K562 (cell line): ENCODE measurements around the gene PCBP2. TPM values are rescaled to one million over a fixed set of nuclear protein-coding genes. Genes with fewer than 3 reads are reported as not detected.
A peak's percentile ranks its signal among the peaks of the same experiment; 100 is the strongest.

ENCODE experiments used
- CCNT2 ChIP-seq: IDR thresholded peaks from 2 replicates; pipeline ENCODE4 v1.6.1; 2011; ENCODE audit warnings: borderline replicate concordance, low read depth, mild to moderate bottlenecking, moderate library complexity, mixed read lengths, low read length; ENCODE audit not compliant: insufficient read length; ENCODE audit errors: extremely low read depth
- MEF2A ChIP-seq: IDR thresholded peaks from 2 replicates; pipeline ENCODE4 v1.6.1; 2011; ENCODE audit warnings: low read depth, mild to moderate bottlenecking, low read length, moderate library complexity; ENCODE audit not compliant: control insufficient read depth
- NRF1 ChIP-seq, 2 experiments: fragments of 450-650 bp; IDR thresholded peaks in 1 of 2; conservative IDR thresholded peaks in 1 of 2; 2 replicates each; pipeline ENCODE4 v1.6.1; 2014; ENCODE audit warnings: mild to moderate bottlenecking in 2 of 2
- RBM17 ChIP-seq: fragments of 200-400 bp; formaldehyde crosslinking; IDR thresholded peaks from 2 replicates; pipeline ENCODE4 v1.6.1; 2017; ENCODE audit warnings: low read depth, mild to moderate bottlenecking, low read length, borderline replicate concordance
- ZBTB11 ChIP-seq, 3 experiments: fragments of 200-800 bp in 1 of 3; fragments of 250-450 bp in 1 of 3; fragments of 450-650 bp in 1 of 3; sonication (Bioruptor Pico) in 1 of 3; sonication (Bioruptor generic) in 1 of 3; formaldehyde crosslinking in 1 of 3; IDR thresholded peaks; 2 replicates each; pipeline versions ENCODE4 v1.6.1 to v1.8.0; 2016 to 2022; ENCODE audit warnings: mild to moderate bottlenecking in 2 of 3, missing genetic modification characterization in 2 of 3, missing compliant biosample characterization in 1 of 3, moderate library complexity in 1 of 3
- ZNF224 ChIP-seq: sonication (generic); formaldehyde crosslinking; IDR thresholded peaks from 2 replicates; pipeline ENCODE4 v1.8.0; 2022; ENCODE audit warnings: mild to moderate bottlenecking, missing genetic modification reagents
- ZNF282 ChIP-seq: sonication (generic); formaldehyde crosslinking; IDR thresholded peaks from 2 replicates; pipeline ENCODE4 v1.8.1; 2023; ENCODE audit warnings: missing genetic modification reagents
- ZNF398 ChIP-seq: fragments of 250-450 bp; sonication (Bioruptor Pico); IDR thresholded peaks from 2 replicates; pipeline ENCODE4 v1.8.0; 2021; ENCODE audit warnings: moderate library complexity, mild to moderate bottlenecking, inconsistent platforms
- ZNF507 ChIP-seq: conservative IDR thresholded peaks from 2 replicates; pipeline ENCODE4 v1.6.1; 2017; ENCODE audit warnings: missing genetic modification characterization, missing compliant biosample characterization
- ZNF79 ChIP-seq: fragments of 250-450 bp; sonication (Bioruptor Pico); IDR thresholded peaks from 2 replicates; pipeline ENCODE4 v1.4.0; 2020; ENCODE audit warnings: low read depth, mild to moderate bottlenecking, moderate library complexity
- ZNF830 ChIP-seq: fragments of 250-450 bp; sonication (Bioruptor Pico); IDR thresholded peaks from 2 replicates; pipeline ENCODE4 v1.5.0; 2021; ENCODE audit warnings: mild to moderate bottlenecking
- polyA plus RNA-seq, 8 experiments: library from polyadenylated mRNA; depleted of rRNA in 4 of 8; stranded (reverse) in 5 of 8; unstranded in 3 of 8; fragments of >200 nt; fragmentation: Nextera tagmentation in 2 of 8; fragmentation: Illumina TruSeq in 1 of 8; extraction: Ambion mirVana in 2 of 8; extraction: Trizol in 1 of 8; gene quantifications; 2 replicates each; pipeline versions ENCODE4 v1.2.1 to v1.2.3, GENCODE V29; 2011 to 2014; ENCODE audit warnings: inconsistent platforms in 1 of 8, missing spikeins in 1 of 8
- total RNA-seq, 7 experiments: library from RNA; depleted of rRNA in 6 of 7; stranded (reverse); fragments of >200 nt in 6 of 7; fragmentation: Illumina TruSeq in 2 of 7; extraction: Trizol in 2 of 7; gene quantifications; 2 replicates each; pipeline versions ENCODE4 v1.2.1 to v1.2.3, GENCODE V29; 2011 to 2021; ENCODE audit warnings: low replicate concordance in 1 of 7
- TF ChIP-seq, protein P1 (sequence below): IDR thresholded peaks from 2 replicates; pipeline ENCODE4 v1.6.1; 2016; ENCODE audit warnings: missing genetic modification characterization, missing compliant biosample characterization
- TF ChIP-seq, protein P2 (sequence below): fragments of 450-650 bp; IDR thresholded peaks from 2 replicates; pipeline ENCODE4 v1.6.1; 2017; ENCODE audit warnings: mild to moderate bottlenecking, moderate library complexity
- TF ChIP-seq, protein P3 (sequence below), 3 experiments: IDR thresholded peaks in 2 of 3; conservative IDR thresholded peaks in 1 of 3; 2 replicates each; pipeline ENCODE4 v1.5.1; 2011 to 2012; ENCODE audit warnings: low read length in 3 of 3, mild to moderate bottlenecking in 3 of 3, control low read depth in 2 of 3, improper control_type of control experiment in 1 of 3, inconsistent platforms in 1 of 3, low read depth in 1 of 3, mixed read lengths in 1 of 3, moderate library complexity in 1 of 3; ENCODE audit not compliant: insufficient read depth in 2 of 3

Gene PCBP2
- total and polyA plus RNA-seq, 9 of the 15 experiments (the other 6 are each of a cell fraction or from before 2014, with no cell fraction given): 137 to 831 (median 328) TPM

DNA sequence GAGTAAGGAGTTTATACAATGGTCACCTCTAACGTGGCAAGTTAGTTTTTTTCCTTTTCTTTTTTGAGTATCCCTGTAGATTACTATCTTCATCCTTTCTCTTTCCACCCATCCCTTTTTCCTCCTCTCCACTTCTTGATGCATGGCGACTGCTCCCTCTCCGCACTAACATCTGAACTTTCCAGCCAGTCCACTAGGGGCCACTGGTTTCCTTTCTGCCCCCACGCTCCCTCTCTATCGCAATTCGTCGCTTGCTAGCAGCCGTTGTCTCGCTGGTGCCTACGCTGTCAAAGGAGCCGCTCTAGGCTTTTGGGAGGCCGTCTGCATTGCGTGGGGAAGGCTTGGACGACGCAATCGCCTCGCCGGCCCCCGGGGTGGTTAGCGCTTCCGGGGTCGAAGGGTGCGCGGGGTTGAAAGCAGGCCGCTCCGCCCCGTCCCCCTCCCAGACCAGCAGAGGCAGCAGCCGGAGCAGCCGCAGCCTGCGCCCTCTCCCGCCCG, at the start of gene PCBP2 (continued):
- TF ChIP-seq ZNF398 (CRISPR knock-in tag) (no peak), NRF1 (conservative IDR thresholded peaks at IDR 0.05 in 1 of 2, IDR thresholded peaks at IDR 0.05 in 1 of 2) (peak; percentile 69 to 76), ZNF79 (no peak), ZNF830 (CRISPR knock-in tag) (no peak), ZNF507 (no peak), MEF2A (no peak), ZNF224 (CRISPR knock-in tag) (no peak), ZBTB11 (CRISPR knock-in tag; IDR thresholded peaks at IDR 0.05) (peak; percentile 35 to 92 (median 84); a peak in 5 of 6 replicates), ZNF282 (CRISPR knock-in tag) (no peak), CCNT2 (peak; percentile 86), RBM17 (no peak)
- TF ChIP-seq, protein P1, sequence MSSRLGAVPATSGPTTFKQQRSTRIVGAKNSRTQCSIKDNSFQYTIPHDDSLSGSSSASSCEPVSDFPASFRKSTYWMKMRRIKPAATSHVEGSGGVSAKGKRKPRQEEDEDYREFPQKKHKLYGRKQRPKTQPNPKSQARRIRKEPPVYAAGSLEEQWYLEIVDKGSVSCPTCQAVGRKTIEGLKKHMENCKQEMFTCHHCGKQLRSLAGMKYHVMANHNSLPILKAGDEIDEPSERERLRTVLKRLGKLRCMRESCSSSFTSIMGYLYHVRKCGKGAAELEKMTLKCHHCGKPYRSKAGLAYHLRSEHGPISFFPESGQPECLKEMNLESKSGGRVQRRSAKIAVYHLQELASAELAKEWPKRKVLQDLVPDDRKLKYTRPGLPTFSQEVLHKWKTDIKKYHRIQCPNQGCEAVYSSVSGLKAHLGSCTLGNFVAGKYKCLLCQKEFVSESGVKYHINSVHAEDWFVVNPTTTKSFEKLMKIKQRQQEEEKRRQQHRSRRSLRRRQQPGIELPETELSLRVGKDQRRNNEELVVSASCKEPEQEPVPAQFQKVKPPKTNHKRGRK (tag): no peak
- TF ChIP-seq, protein P2, sequence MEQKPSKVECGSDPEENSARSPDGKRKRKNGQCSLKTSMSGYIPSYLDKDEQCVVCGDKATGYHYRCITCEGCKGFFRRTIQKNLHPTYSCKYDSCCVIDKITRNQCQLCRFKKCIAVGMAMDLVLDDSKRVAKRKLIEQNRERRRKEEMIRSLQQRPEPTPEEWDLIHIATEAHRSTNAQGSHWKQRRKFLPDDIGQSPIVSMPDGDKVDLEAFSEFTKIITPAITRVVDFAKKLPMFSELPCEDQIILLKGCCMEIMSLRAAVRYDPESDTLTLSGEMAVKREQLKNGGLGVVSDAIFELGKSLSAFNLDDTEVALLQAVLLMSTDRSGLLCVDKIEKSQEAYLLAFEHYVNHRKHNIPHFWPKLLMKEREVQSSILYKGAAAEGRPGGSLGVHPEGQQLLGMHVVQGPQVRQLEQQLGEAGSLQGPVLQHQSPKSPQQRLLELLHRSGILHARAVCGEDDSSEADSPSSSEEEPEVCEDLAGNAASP: no peak
- TF ChIP-seq, protein P3, sequence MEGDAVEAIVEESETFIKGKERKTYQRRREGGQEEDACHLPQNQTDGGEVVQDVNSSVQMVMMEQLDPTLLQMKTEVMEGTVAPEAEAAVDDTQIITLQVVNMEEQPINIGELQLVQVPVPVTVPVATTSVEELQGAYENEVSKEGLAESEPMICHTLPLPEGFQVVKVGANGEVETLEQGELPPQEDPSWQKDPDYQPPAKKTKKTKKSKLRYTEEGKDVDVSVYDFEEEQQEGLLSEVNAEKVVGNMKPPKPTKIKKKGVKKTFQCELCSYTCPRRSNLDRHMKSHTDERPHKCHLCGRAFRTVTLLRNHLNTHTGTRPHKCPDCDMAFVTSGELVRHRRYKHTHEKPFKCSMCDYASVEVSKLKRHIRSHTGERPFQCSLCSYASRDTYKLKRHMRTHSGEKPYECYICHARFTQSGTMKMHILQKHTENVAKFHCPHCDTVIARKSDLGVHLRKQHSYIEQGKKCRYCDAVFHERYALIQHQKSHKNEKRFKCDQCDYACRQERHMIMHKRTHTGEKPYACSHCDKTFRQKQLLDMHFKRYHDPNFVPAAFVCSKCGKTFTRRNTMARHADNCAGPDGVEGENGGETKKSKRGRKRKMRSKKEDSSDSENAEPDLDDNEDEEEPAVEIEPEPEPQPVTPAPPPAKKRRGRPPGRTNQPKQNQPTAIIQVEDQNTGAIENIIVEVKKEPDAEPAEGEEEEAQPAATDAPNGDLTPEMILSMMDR (IDR thresholded peaks at IDR 0.05 in 2 of 3, conservative IDR thresholded peaks at IDR 0.05 in 1 of 3; ENCODE audit: insufficient read depth in 2 of 3, low read depth in 1 of 3, low read length in 3 of 3): peak; percentile 82 to 95 (median 93)
